PC-3 (cell line): ENCODE measurements around the gene SPOCD1.

Experiments
- EZH2 ChIP-seq: fragments of 300-600 bp; sonication (generic); IDR thresholded peaks from one replicate; pipeline ENCODE4 v1.6.1; 2017; ENCODE audit warnings: antibody characterized with exemption, mild to moderate bottlenecking, low read length; ENCODE audit not compliant: unreplicated experiment
- TF ChIP-seq, protein P1 (sequence below): fragments of 300-600 bp; sonication (generic); conservative IDR thresholded peaks from 2 replicates; pipeline ENCODE4 v1.5.1; 2017; ENCODE audit warnings: antibody characterized with exemption, low read depth, mild to moderate bottlenecking, low read length

DNA sequence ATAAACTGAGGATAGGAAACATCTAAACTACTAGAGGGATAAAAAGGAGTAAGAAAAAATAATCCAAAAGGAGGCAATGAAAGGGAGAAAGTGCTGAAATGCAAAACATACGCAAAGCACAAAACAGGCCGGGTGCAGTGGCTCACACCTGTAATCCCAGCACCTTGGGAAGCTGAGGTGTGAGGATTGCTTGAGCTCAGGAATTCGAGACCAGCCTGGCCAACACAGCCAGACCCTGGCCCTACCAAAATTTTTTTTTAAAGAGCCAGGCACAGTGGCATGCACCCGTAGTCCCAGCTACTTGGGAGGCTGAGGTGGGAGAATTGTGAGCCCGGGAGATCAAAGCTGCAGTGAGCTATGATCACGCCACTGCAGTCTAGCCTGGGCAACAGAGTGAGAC is 10.5 kb downstream of the SPOCD1 start:
- TF ChIP-seq, protein P1, sequence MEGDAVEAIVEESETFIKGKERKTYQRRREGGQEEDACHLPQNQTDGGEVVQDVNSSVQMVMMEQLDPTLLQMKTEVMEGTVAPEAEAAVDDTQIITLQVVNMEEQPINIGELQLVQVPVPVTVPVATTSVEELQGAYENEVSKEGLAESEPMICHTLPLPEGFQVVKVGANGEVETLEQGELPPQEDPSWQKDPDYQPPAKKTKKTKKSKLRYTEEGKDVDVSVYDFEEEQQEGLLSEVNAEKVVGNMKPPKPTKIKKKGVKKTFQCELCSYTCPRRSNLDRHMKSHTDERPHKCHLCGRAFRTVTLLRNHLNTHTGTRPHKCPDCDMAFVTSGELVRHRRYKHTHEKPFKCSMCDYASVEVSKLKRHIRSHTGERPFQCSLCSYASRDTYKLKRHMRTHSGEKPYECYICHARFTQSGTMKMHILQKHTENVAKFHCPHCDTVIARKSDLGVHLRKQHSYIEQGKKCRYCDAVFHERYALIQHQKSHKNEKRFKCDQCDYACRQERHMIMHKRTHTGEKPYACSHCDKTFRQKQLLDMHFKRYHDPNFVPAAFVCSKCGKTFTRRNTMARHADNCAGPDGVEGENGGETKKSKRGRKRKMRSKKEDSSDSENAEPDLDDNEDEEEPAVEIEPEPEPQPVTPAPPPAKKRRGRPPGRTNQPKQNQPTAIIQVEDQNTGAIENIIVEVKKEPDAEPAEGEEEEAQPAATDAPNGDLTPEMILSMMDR: no peak
- no peak for TF ChIP-seq EZH2
